ENCODE data around the gene LRRC8C. TPM values are rescaled to one million over a fixed set of nuclear protein-coding genes. Genes with fewer than 3 reads are reported as not detected.

The LRRC8C gene
- total RNA-seq, 1 donor from 2014 or later, result 9.8 TPM

DNA sequence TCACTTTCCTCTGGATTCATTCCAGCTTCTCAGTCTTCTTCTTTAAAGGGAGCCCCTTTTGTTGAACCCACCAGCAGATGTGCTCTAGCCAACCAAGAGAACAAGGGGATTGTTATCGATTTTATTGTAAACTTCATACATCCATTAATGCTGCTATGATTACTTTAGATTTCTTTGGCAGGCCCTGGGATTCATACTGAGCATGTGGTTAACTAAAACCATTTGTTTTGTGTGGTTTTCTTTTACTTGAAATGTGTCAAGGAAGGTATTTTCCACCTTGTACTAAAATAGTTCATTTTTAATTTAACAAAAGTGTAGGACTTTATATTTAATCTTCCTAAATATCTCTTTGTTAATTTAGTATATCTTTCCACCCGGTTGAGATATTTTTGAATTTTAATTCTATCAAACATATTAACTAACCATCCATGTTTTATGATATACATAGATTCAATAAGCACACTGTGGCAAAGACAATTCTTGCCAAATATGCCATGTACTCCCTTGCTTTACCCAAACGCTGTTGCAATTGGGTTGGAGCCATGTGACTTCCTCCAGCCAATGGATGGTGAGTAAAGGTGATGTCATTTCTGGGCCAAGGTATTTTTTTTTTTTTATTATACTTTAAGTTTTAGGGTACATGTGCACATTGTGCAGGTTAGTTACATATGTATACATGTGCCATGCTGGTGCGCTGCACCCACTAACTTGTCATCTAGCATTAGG, 113.7 kb downstream of the LRRC8C start:
- TF ChIP-seq, protein P1, sequence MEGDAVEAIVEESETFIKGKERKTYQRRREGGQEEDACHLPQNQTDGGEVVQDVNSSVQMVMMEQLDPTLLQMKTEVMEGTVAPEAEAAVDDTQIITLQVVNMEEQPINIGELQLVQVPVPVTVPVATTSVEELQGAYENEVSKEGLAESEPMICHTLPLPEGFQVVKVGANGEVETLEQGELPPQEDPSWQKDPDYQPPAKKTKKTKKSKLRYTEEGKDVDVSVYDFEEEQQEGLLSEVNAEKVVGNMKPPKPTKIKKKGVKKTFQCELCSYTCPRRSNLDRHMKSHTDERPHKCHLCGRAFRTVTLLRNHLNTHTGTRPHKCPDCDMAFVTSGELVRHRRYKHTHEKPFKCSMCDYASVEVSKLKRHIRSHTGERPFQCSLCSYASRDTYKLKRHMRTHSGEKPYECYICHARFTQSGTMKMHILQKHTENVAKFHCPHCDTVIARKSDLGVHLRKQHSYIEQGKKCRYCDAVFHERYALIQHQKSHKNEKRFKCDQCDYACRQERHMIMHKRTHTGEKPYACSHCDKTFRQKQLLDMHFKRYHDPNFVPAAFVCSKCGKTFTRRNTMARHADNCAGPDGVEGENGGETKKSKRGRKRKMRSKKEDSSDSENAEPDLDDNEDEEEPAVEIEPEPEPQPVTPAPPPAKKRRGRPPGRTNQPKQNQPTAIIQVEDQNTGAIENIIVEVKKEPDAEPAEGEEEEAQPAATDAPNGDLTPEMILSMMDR (conservative IDR thresholded peaks at IDR 0.05; ENCODE audit: low read depth, low read length), result no peak
- H3K4me3 ChIP-seq (ENCODE audit: low read depth, low read length), result no peak overlapping the region
- no peak for DNase-seq (ENCODE audit: low read depth)

- TF ChIP-seq, protein P1 (conservative IDR thresholded peaks at IDR 0.05; ENCODE audit: low read depth, low read length), result no peak
- no peak for DNase-seq (ENCODE audit: low read depth)
- no peak overlapping the region for H3K4me3 ChIP-seq (ENCODE audit: low read depth, low read length)
These were observed 120.8 kb downstream of the LRRC8C start for GRCh38 chr1:89753761-89754160.

DNA sequence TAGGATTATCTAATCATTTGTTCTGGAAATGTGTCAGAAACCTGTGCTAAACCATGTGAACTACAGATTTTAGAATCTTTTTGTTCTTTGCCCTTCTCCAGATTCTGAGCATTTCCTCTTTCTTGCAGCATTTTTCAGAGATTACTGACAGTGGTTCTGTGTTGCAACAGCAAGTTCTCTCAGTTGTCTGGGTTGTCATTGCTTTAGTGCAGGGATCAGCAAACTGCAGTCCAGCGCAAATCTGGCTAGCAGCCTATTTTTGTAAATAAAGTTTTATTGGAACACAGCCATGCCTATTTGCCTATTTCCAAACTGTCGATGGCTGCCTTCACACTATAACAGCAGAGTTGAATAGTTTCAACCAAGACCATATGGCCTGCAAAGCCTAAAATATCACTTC, 121.6 kb downstream of the LRRC8C start:
- TF ChIP-seq, protein P1 (conservative IDR thresholded peaks at IDR 0.05; ENCODE audit: low read depth, low read length), result no peak
- no peak for DNase-seq (ENCODE audit: low read depth)

GRCh38 chr1:89755591-89755990, 122.7 kb downstream of the LRRC8C start:
- H3K4me3 ChIP-seq (ENCODE audit: low read depth, low read length), result no peak overlapping the region
- TF ChIP-seq, protein P1 (conservative IDR thresholded peaks at IDR 0.05; ENCODE audit: low read depth, low read length), result no peak
- DNase-seq (ENCODE audit: low read depth), result no peak

More for the DNA sequence above, 121.6 kb downstream of the LRRC8C start:
- H3K4me3 ChIP-seq (ENCODE audit: low read depth, low read length), result no peak overlapping the region

DNA sequence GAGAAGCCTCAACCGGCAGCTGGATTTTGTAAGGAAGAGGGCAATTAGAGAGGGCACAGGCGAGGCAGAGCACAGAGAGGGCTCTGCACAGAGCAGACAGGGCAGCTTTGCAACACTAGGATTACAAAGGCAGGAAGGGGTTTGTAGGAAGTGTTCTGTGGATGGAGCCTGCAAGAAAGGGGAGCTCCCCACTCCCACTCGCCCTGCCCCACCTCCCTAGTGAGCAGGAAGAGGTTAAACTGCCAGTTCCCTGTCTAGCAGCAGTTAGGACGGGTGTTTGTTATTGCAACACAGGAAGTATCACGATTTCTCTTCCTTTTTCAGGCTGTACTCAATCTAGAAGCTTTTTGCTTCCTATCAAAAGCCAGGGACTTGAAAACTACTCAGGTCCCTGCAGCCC, 124.6 kb downstream of the LRRC8C start:
- no peak for DNase-seq (ENCODE audit: low read depth)
- H3K4me3 ChIP-seq (ENCODE audit: low read depth, low read length), result no peak overlapping the region
- TF ChIP-seq, protein P1 (conservative IDR thresholded peaks at IDR 0.05; ENCODE audit: low read depth, low read length), result no peak

- DNase-seq (ENCODE audit: low read depth), result no peak
- H3K4me3 ChIP-seq (ENCODE audit: low read depth, low read length), result no peak overlapping the region
- TF ChIP-seq, protein P1 (conservative IDR thresholded peaks at IDR 0.05; ENCODE audit: low read depth, low read length), result no peak
These were observed 125.2 kb downstream of the LRRC8C start for GRCh38 chr1:89758156-89758555.

GRCh38 chr1:89759036-89759435, 126.1 kb downstream of the LRRC8C start:
- H3K4me3 ChIP-seq (ENCODE audit: low read depth, low read length), result no peak overlapping the region
- TF ChIP-seq, protein P1 (conservative IDR thresholded peaks at IDR 0.05; ENCODE audit: low read depth, low read length), result no peak
- DNase-seq (ENCODE audit: low read depth), result no peak

Data from epithelial cell of proximal tubule (primary cell).